Calu3 (cell line): Measurements from ENCODE around the gene GNA12. TPM values are rescaled to one million over a fixed set of nuclear protein-coding genes. Genes with fewer than 3 reads are reported as not detected.
"Not testable (repeated sequence)": the region's sequence is repeated elsewhere in the genome, so short reads cannot be mapped to it uniquely, and the experiment has no call there.

Experiments used
- BruUV-seq: library from RNA; stranded (reverse); fragments of 400-500 nt; replicated peaks from 2 replicates; lab custom pipeline; 2021; lab: Mats Ljungman, UMichigan
- CTCF ChIA-PET: fragments of 300-600 bp; sonication (Branson Sonifier 250); formaldehyde crosslinking; loops from one replicate; lab custom pipeline; 2022; ENCODE audit warnings: antibody characterized with exemption; lab: Charles Lee
- DNase-seq: peaks from one replicate; pipeline ENCODE4 v3.0.0; 2022
- H3K27ac Mint-ChIP-seq: one replicate; pipeline ENCODE4 v1.8.0; 2022; ENCODE audit warnings: mixed read lengths; ENCODE audit not compliant: unreplicated experiment
- H3K27me3 Mint-ChIP-seq: one replicate; pipeline ENCODE4 v1.8.0; 2022; ENCODE audit warnings: mixed read lengths; ENCODE audit not compliant: unreplicated experiment
- H3K36me3 Mint-ChIP-seq: one replicate; pipeline ENCODE4 v1.8.0; 2022; ENCODE audit warnings: mild to moderate bottlenecking, moderate library complexity, mixed read lengths; ENCODE audit not compliant: insufficient read depth, unreplicated experiment
- H3K4me1 Mint-ChIP-seq: one replicate; pipeline ENCODE4 v1.8.0; 2022; ENCODE audit warnings: mild to moderate bottlenecking, low read depth, mixed read lengths; ENCODE audit not compliant: unreplicated experiment
- H3K4me3 Mint-ChIP-seq: one replicate; pipeline ENCODE4 v1.8.0; 2022; ENCODE audit warnings: mild to moderate bottlenecking, low read depth, moderate library complexity, mixed read lengths; ENCODE audit not compliant: unreplicated experiment
- H3K9me3 Mint-ChIP-seq: one replicate; pipeline ENCODE4 v1.8.0; 2022; ENCODE audit warnings: low read depth, mixed read lengths; ENCODE audit not compliant: unreplicated experiment
- CTCF ChIP-seq: fragments of 200-600 bp; IDR thresholded peaks from one replicate; pipeline ENCODE4 v1.8.0; 2022; ENCODE audit warnings: antibody characterized with exemption; ENCODE audit not compliant: unreplicated experiment
- intact Hi-C: fragments of 100-400 bp; cut with micrococcal nuclease; formaldehyde crosslinking; loops from one replicate; pipeline ENCODE4 v1.10.0; 2022; ENCODE audit not compliant: unreplicated experiment
- total RNA-seq: library from RNA; stranded (reverse); gene quantifications from 2 replicates; pipeline ENCODE4 v1.2.3, GENCODE V29; 2022

Gene GNA12
- total RNA-seq, 1 experiment from 2014 or later, result 78.3 TPM

- no peak overlapping the region for H3K4me3 Mint-ChIP-seq
- H3K36me3 Mint-ChIP-seq, result peaks cover 62% of the 10 kb centered on the region
- H3K27ac Mint-ChIP-seq, result no peak overlapping the region
- no peaks in the 10 kb centered on the region for H3K27me3 Mint-ChIP-seq
- H3K9me3 Mint-ChIP-seq, result no peaks in the 10 kb centered on the region
- no TSS peak for BruUV-seq
- intact Hi-C loops, result no loop called here
- no peak for TF ChIP-seq CTCF
- no peak for DNase-seq
- H3K4me1 Mint-ChIP-seq, result no peaks in the 10 kb centered on the region
- CTCF ChIA-PET, result no interaction called here
These were observed 118.7 kb downstream of the GNA12 start for GRCh38 chr7:2725178-2726105.

GRCh38 chr7:2724453-2725177 lies 119.5 kb downstream of the GNA12 start:
- TF ChIP-seq CTCF, result no peak
- Mint-ChIP-seq H3K9me3 (no peaks in the 10 kb centered on the region), H3K4me1 (no peaks in the 10 kb centered on the region), H3K27ac (no peak overlapping the region), H3K36me3 (peaks cover 66% of the 10 kb centered on the region), H3K4me3 (no peak overlapping the region), H3K27me3 (no peaks in the 10 kb centered on the region)
- intact Hi-C loops, result no loop called here
- CTCF ChIA-PET, result interaction anchor here (0.9 to 1.2 kb wide), 2 partner anchors 9 to 15 kb away, joined by 3 read pairs; no protein-coding TSS in a partner anchor
- BruUV-seq, result no TSS peak
- no peak for DNase-seq

GRCh38 chr7:2724036-2724435 lies 120.1 kb downstream of the GNA12 start:
- H3K4me3 Mint-ChIP-seq, intact Hi-C loops, H3K27me3 Mint-ChIP-seq, H3K9me3 Mint-ChIP-seq, DNase-seq, BruUV-seq, H3K4me1 Mint-ChIP-seq, H3K27ac Mint-ChIP-seq: not testable (repeated sequence)
- CTCF ChIA-PET, result interaction anchor here (0.9 to 1.2 kb wide), 2 partner anchors 9 to 14 kb away, joined by 3 read pairs; no protein-coding TSS in a partner anchor
- peaks cover 68% of the 10 kb centered on the region for H3K36me3 Mint-ChIP-seq

- TF ChIP-seq CTCF, result no peak
- H3K27me3 Mint-ChIP-seq, result no peaks in the 10 kb centered on the region
- no peak overlapping the region for H3K27ac Mint-ChIP-seq
- H3K4me3 Mint-ChIP-seq, result no peak overlapping the region
- intact Hi-C loops, result no loop called here
- CTCF ChIA-PET, result interaction anchor here (0.9 to 1.2 kb wide), 2 partner anchors 10 to 13 kb away, joined by 3 read pairs; no protein-coding TSS in a partner anchor
- H3K4me1 Mint-ChIP-seq, result no peaks in the 10 kb centered on the region
- H3K9me3 Mint-ChIP-seq, result no peaks in the 10 kb centered on the region
- no TSS peak for BruUV-seq
- no peak for DNase-seq
- peaks cover 70% of the 10 kb centered on the region for H3K36me3 Mint-ChIP-seq
These were observed 120.8 kb downstream of the GNA12 start for GRCh38 chr7:2723138-2723850.
